Mesendoderm (in vitro differentiated cells): Measurements from ENCODE around the gene L1CAM.

Experiments used
- DNase-seq: peaks from one replicate; pipeline ENCODE4 v3.0.0; 2013
- H2AK5ac ChIP-seq: 2 replicates; pipeline ENCODE4 v1.6.1; 2013; ENCODE audit warnings: low read length, inconsistent platforms
- H2BK120ac ChIP-seq: 2 replicates; pipeline ENCODE4 v1.6.1; 2013; ENCODE audit warnings: low read depth, mild to moderate bottlenecking, low read length, moderate library complexity, mixed read lengths
- H2BK15ac ChIP-seq: replicated peaks from 2 replicates; pipeline ENCODE4 v1.6.1; 2013; ENCODE audit warnings: low read depth, mild to moderate bottlenecking, moderate library complexity
- H2BK5ac ChIP-seq: 2 replicates; pipeline ENCODE4 v1.6.1; 2013; ENCODE audit warnings: low read length, inconsistent platforms
- H3K18ac ChIP-seq: 2 replicates; pipeline ENCODE4 v1.6.1; 2013; ENCODE audit warnings: mild to moderate bottlenecking, low read length, mixed read lengths
- H3K23ac ChIP-seq: one replicate; pipeline ENCODE4 v1.6.1; 2013; ENCODE audit warnings: low read length
- H3K27ac ChIP-seq: 2 replicates; pipeline ENCODE4 v1.5.1; 2013; ENCODE audit warnings: low read depth, mild to moderate bottlenecking, inconsistent platforms, low read length, moderate library complexity
- H3K27me3 ChIP-seq: 2 replicates; pipeline ENCODE4 v1.6.1; 2013; ENCODE audit warnings: low read length, control low read depth, mild to moderate bottlenecking, inconsistent platforms; ENCODE audit not compliant: insufficient read depth, poor library complexity
- H3K36me3 ChIP-seq: 2 replicates; pipeline ENCODE4 v1.6.1; 2013; ENCODE audit warnings: low read length, inconsistent platforms; ENCODE audit not compliant: control insufficient read depth, insufficient read depth
- H3K4ac ChIP-seq: one replicate; pipeline ENCODE4 v1.6.1; 2013; ENCODE audit warnings: low read depth, mild to moderate bottlenecking, low read length, moderate library complexity
- H3K4me1 ChIP-seq: 2 replicates; pipeline ENCODE4 v1.6.1; 2013; ENCODE audit warnings: low read depth, low read length, inconsistent platforms; ENCODE audit not compliant: control insufficient read depth
- H3K4me2 ChIP-seq: 2 replicates; pipeline ENCODE4 v1.6.1; 2013; ENCODE audit warnings: low read length
- H3K4me3 ChIP-seq: 2 replicates; pipeline ENCODE4 v1.5.1; 2013; ENCODE audit warnings: mild to moderate bottlenecking, low read length
- H3K56ac ChIP-seq: one replicate; pipeline ENCODE4 v1.6.1; 2013; ENCODE audit warnings: low read length
- H3K79me1 ChIP-seq: 2 replicates; pipeline ENCODE4 v1.6.1; 2013; ENCODE audit warnings: low read length, inconsistent platforms
- H3K79me2 ChIP-seq: 2 replicates; pipeline ENCODE4 v1.6.1; 2013; ENCODE audit warnings: mild to moderate bottlenecking, low read length; ENCODE audit not compliant: control insufficient read depth, insufficient read depth
- H3K9ac ChIP-seq: 2 replicates; pipeline ENCODE4 v1.6.1; 2013; ENCODE audit warnings: low read length, inconsistent platforms
- H4K5ac ChIP-seq: one replicate; pipeline ENCODE4 v1.6.1; 2013; ENCODE audit warnings: low read length
- H4K8ac ChIP-seq: one replicate; pipeline ENCODE4 v1.6.1; 2013; ENCODE audit warnings: low read depth, mild to moderate bottlenecking, control low read depth, low read length, moderate library complexity
- WGBS: extraction: QIAGEN DNeasy Blood & Tissue Kit; methylation state at CpG from one replicate; pipeline ENCODE4 v1.1.7; 2013; ENCODE audit warnings: low lambda C conversion rate, missing lambda C conversion rate; ENCODE audit not compliant: insufficient coverage; ENCODE audit errors: extremely low coverage; 5-methylcytosine and 5-hydroxymethylcytosine counted together

L1CAM gene

GRCh38 chrX:153871451-153871850 lies 14.5 kb downstream of the L1CAM start:
- no peak overlapping the region for H3K9ac ChIP-seq
- H2BK5ac ChIP-seq, result no peak overlapping the region
- no peak overlapping the region for H2BK15ac ChIP-seq
- H3K4me1 ChIP-seq, result peaks cover 5% of the 10 kb centered on the region
- H3K4me3 ChIP-seq, result no peak overlapping the region
- WGBS, result no CpG with 5 or more reads among the region's 6 CpGs
- no peak overlapping the region for H3K23ac ChIP-seq
- no peak overlapping the region for H3K27ac ChIP-seq
- H2BK120ac ChIP-seq, result no peak overlapping the region
- H3K56ac ChIP-seq, result no peak overlapping the region
- H3K4me2 ChIP-seq, result no peak overlapping the region
- H3K79me2 ChIP-seq, result no peaks in the 10 kb centered on the region
- no peak overlapping the region for H4K5ac ChIP-seq
- no peak overlapping the region for H3K18ac ChIP-seq
- DNase-seq, result peak; percentile 58
- peaks cover 1% of the 10 kb centered on the region for H3K36me3 ChIP-seq
- H2AK5ac ChIP-seq, result no peak overlapping the region
- no peaks in the 10 kb centered on the region for H3K79me1 ChIP-seq
- H3K27me3 ChIP-seq, result no peaks in the 10 kb centered on the region
- no peak overlapping the region for H3K4ac ChIP-seq
- no peak overlapping the region for H4K8ac ChIP-seq

DNA sequence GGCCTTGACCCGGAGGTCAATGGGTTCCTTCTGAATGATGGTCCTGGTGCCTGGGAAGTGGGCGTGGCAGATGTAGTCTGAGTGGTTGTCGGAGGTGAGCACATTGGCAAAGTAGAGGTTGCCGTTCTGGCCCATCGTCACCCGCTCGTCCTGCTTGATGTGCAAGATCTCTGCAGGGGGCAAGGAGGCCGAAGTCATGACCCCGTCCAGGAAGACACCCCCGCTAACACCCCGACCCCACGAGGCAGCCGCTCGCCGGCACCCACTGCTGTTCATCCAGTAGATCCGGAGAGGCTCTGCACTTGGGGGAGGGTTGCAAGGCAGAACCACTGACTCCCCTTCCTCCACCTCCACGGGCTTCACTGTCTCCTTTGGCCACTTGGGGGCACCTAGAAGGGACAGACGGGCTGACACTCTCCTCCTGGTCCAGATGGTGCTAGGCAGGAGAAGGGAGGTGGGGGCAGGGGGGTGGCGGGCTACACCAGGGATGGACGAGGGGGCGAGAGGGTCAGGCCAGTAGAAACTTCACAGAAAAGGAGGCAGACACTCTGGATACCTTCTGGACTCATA lies 15.1 kb downstream of the L1CAM start:
- no CpG with 5 or more reads among the region's 21 CpGs for WGBS
- Histone ChIP-seq H2BK5ac (no peak overlapping the region), H2AK5ac (no peak overlapping the region), H3K18ac (no peak overlapping the region), H3K36me3 (peaks cover 1% of the 10 kb centered on the region), H4K5ac (no peak overlapping the region), H3K4me3 (no peak overlapping the region), H2BK120ac (no peak overlapping the region), H3K56ac (no peak overlapping the region), H3K27ac (no peak overlapping the region), H3K27me3 (no peaks in the 10 kb centered on the region), H3K4ac (no peak overlapping the region), H3K79me1 (no peaks in the 10 kb centered on the region), H4K8ac (no peak overlapping the region), H3K4me1 (peaks cover 3% of the 10 kb centered on the region), H3K4me2 (no peak overlapping the region), H3K9ac (no peak overlapping the region), H3K79me2 (no peaks in the 10 kb centered on the region), H2BK15ac (no peak overlapping the region), H3K23ac (no peak overlapping the region)
- no peak for DNase-seq

DNA sequence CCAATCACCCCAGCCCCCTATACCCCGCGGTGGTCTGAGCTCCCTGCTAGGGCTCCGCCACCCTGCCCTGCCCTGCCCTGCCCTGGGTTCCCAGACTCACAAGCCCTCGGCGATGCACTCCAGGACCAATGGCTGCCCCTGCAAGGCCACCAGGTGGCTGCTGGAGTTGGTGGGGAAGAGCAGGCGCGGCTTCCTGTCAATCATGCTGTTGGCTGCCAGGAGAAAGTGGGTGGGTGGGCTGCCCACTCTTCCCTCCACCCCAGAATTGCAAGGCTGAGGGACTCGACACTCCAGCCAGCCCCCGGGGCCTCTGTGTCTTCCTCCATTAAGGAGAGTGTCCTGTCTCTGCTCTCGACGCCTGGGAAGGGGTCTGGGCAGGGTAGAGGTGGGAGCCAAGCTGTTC lies 15.7 kb downstream of the L1CAM start:
- Histone ChIP-seq H3K36me3 (peaks cover 1% of the 10 kb centered on the region), H3K56ac (no peak overlapping the region), H3K27me3 (no peaks in the 10 kb centered on the region), H3K4me1 (peaks cover 3% of the 10 kb centered on the region), H2BK5ac (no peak overlapping the region), H3K4ac (no peak overlapping the region), H4K5ac (no peak overlapping the region), H3K23ac (no peak overlapping the region), H4K8ac (no peak overlapping the region), H3K18ac (no peak overlapping the region), H3K79me2 (no peaks in the 10 kb centered on the region), H2BK15ac (no peak overlapping the region), H3K4me2 (no peak overlapping the region), H3K4me3 (no peak overlapping the region), H3K27ac (no peak overlapping the region), H3K79me1 (no peaks in the 10 kb centered on the region), H3K9ac (no peak overlapping the region), H2BK120ac (no peak overlapping the region), H2AK5ac (no peak overlapping the region)
- WGBS, result no CpG with 5 or more reads among the region's 11 CpGs
- DNase-seq, result no peak

GRCh38 chrX:153869473-153870287 lies 16.3 kb downstream of the L1CAM start:
- Histone ChIP-seq H3K18ac (no peak overlapping the region), H4K8ac (no peak overlapping the region), H3K79me2 (no peaks in the 10 kb centered on the region), H2AK5ac (no peak overlapping the region), H4K5ac (no peak overlapping the region), H3K27ac (no peak overlapping the region), H3K4me3 (no peak overlapping the region), H2BK15ac (no peak overlapping the region), H3K4me1 (peaks cover under 1% of the 10 kb centered on the region), H3K79me1 (no peaks in the 10 kb centered on the region), H3K4me2 (no peak overlapping the region), H3K36me3 (peaks cover 1% of the 10 kb centered on the region), H3K9ac (no peak overlapping the region), H2BK120ac (no peak overlapping the region), H2BK5ac (no peak overlapping the region), H3K4ac (no peak overlapping the region), H3K23ac (no peak overlapping the region), H3K27me3 (no peaks in the 10 kb centered on the region), H3K56ac (no peak overlapping the region)
- no peak for DNase-seq
- WGBS, result no CpG with 5 or more reads among the region's 31 CpGs

GRCh38 chrX:153868576-153869472 lies 17.1 kb downstream of the L1CAM start:
- Histone ChIP-seq H3K4ac (no peak overlapping the region), H3K4me1 (no peaks in the 10 kb centered on the region), H3K27ac (no peak overlapping the region), H2BK120ac (no peak overlapping the region), H2AK5ac (no peak overlapping the region), H2BK5ac (no peak overlapping the region), H3K79me2 (no peaks in the 10 kb centered on the region), H3K9ac (no peak overlapping the region), H4K8ac (no peak overlapping the region), H3K4me3 (no peak overlapping the region), H4K5ac (no peak overlapping the region), H3K36me3 (peaks cover 1% of the 10 kb centered on the region), H2BK15ac (no peak overlapping the region), H3K56ac (no peak overlapping the region), H3K79me1 (no peaks in the 10 kb centered on the region), H3K18ac (no peak overlapping the region), H3K23ac (no peak overlapping the region), H3K4me2 (no peak overlapping the region), H3K27me3 (no peaks in the 10 kb centered on the region)
- no CpG with 5 or more reads among the region's 26 CpGs for WGBS
- no peak for DNase-seq
